Measurements from ENCODE around the gene SOCS6. TPM values are rescaled to one million over a fixed set of nuclear protein-coding genes. Genes with fewer than 3 reads are reported as not detected.

Gene SOCS6
- total and polyA plus RNA-seq, 4 donors, result 5.9 to 21.4 (median 12.5) TPM

DNA sequence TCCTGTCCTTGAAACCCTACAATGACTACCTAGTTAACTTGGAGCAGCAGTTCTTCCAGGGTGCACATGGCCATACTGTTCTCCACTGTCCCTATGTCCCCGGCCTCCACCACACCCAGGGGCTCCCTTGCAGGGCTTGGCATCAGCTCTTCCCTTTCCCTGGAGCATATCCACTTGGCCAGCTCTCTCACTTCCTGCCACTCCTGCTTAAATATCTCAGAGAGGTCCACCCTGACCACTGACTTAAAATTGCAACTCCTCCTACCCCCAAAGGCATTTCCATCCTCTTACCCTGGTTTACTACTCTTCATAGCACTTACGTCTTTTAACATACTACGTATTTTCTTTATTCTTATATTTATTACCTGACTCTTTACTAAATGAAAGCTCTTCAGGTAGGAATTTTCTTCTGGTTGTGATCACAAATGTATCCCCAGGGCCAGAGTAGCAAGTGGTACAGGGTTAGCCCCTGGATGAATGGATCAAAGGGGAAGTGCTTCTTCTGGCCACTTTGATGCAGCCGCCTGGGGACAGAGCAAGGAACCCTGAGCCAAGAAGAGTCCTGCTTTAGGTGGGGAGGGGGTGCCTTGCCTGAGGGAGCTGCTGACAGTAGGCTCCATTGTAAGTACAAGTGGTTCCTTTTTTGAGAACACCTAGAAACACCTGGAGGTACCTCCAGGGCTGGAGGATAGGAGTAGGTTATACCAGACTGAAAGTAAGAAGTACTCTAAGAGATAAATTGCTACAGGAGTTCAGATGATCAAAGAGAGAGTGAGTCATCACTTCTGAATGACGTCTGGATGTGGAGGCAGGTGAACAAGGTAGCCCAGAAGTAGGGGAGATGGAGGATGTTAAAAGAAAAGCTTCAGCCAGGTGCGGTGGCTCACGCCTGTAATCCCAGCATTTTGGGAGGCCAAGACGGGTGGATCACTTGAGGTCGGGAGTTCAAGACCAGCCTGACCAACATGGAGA lies 82.2 kb downstream of the SOCS6 start:
- Histone ChIP-seq H3K36me3 (ENCODE audit: control insufficient read depth in 4 of 4, insufficient read depth in 4 of 4, low read length in 4 of 4) (no peaks in the 10 kb centered on the region), H3K9me3 (ENCODE audit: control insufficient read depth in 4 of 4, insufficient read depth in 3 of 4, low read length in 3 of 4) (no peaks in the 10 kb centered on the region), H3K4me1 (ENCODE audit: control insufficient read depth in 5 of 5, insufficient read depth in 5 of 5, low read length in 5 of 5) (no peaks in the 10 kb centered on the region), H3K27ac (ENCODE audit: low read depth in 1 of 2, low read length in 1 of 2) (no peak overlapping the region), H3K27me3 (ENCODE audit: control insufficient read depth in 3 of 3, insufficient read depth in 3 of 3, low read length in 2 of 3) (no peaks in the 10 kb centered on the region), H3K4me3 (no peak overlapping the region), H3K9ac (ENCODE audit: insufficient read depth in 1 of 2, low read length in 2 of 2) (no peak overlapping the region)
- WGBS, 2 donors, result 86 to 91% methylated on average over 9 of the region's 9 CpGs
- TF ChIP-seq, protein P1, sequence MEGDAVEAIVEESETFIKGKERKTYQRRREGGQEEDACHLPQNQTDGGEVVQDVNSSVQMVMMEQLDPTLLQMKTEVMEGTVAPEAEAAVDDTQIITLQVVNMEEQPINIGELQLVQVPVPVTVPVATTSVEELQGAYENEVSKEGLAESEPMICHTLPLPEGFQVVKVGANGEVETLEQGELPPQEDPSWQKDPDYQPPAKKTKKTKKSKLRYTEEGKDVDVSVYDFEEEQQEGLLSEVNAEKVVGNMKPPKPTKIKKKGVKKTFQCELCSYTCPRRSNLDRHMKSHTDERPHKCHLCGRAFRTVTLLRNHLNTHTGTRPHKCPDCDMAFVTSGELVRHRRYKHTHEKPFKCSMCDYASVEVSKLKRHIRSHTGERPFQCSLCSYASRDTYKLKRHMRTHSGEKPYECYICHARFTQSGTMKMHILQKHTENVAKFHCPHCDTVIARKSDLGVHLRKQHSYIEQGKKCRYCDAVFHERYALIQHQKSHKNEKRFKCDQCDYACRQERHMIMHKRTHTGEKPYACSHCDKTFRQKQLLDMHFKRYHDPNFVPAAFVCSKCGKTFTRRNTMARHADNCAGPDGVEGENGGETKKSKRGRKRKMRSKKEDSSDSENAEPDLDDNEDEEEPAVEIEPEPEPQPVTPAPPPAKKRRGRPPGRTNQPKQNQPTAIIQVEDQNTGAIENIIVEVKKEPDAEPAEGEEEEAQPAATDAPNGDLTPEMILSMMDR (IDR thresholded peaks at IDR 0.05; ENCODE audit: control extremely low read depth, extremely low read depth), result no peak
- DNase-seq (no peak), ATAC-seq (ENCODE audit: insufficient read depth, low FRiP score) (no peak)

DNA sequence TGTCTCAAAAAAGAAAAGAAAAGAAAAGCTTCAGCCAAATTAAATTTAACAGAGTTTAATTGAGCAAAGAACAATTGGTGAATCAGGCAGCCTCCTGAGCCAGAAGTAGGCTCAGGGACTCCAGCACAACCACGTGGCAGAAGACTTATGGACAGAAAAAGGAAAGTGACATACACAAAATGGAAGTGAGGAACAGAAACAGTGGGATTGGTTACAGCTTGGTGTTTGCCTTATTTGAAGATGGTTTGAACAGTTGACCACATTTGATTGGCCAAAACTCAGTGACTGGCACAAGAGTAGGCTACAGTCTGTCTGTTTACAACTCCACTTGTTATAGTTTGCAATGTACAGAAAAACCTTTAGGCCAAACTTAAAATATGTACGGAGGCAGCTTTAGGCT lies 83.1 kb downstream of the SOCS6 start:
- DNase-seq, result no peak
- TF ChIP-seq, protein P1 (IDR thresholded peaks at IDR 0.05; ENCODE audit: control extremely low read depth, extremely low read depth), result no peak
- no peak for ATAC-seq (ENCODE audit: insufficient read depth, low FRiP score)
- H3K4me1 ChIP-seq (ENCODE audit: control insufficient read depth in 5 of 5, insufficient read depth in 5 of 5, low read length in 5 of 5), result no peaks in the 10 kb centered on the region
- no peak overlapping the region for H3K4me3 ChIP-seq
- H3K9me3 ChIP-seq (ENCODE audit: control insufficient read depth in 4 of 4, insufficient read depth in 3 of 4, low read length in 3 of 4), result no peaks in the 10 kb centered on the region
- no peak overlapping the region for H3K9ac ChIP-seq (ENCODE audit: insufficient read depth in 1 of 2, low read length in 2 of 2)
- 73 to 93% methylated on average over 2 of the region's 2 CpGs for WGBS, 2 donors
- no peaks in the 10 kb centered on the region for H3K27me3 ChIP-seq (ENCODE audit: control insufficient read depth in 3 of 3, insufficient read depth in 3 of 3, low read length in 2 of 3)
- no peak overlapping the region for H3K27ac ChIP-seq (ENCODE audit: low read depth in 1 of 2, low read length in 1 of 2)
- H3K36me3 ChIP-seq (ENCODE audit: control insufficient read depth in 4 of 4, insufficient read depth in 4 of 4, low read length in 4 of 4), result no peaks in the 10 kb centered on the region

DNA sequence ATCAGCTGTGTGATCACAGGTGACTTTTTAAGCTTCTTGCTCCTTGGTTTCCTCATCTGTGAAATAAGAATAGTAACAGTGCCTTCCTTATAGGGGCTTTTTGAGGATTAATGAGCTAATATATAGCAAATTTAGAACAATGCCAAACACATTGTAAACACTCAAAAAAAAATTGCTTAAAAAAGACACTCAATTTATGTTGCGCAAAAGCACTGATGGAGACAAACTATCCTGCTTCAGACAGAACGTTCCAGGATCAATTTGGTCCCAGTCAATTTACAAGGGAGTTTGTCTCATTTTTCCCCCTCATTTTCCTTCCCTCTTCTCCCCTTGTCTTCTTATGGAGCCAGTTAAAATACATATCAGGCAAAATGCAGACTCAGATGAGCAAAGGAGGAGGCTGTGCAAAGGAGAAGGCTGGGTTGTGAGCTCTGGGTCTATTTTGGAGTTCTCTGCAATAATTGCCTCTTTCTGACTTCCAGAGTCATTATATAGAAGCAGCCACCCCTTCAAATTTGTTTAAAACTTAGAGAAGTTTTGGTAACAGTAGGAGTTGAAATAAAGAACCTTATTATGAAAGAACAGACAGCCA lies 83.7 kb downstream of the SOCS6 start:
- no peak for DNase-seq
- H3K9ac ChIP-seq (ENCODE audit: insufficient read depth in 1 of 2, low read length in 2 of 2), result no peak overlapping the region
- H3K27ac ChIP-seq (ENCODE audit: low read depth in 1 of 2, low read length in 1 of 2), result no peak overlapping the region
- 81 to 88% methylated on average over 2 of the region's 2 CpGs for WGBS, 2 donors
- no peak for ATAC-seq (ENCODE audit: insufficient read depth, low FRiP score)
- TF ChIP-seq, protein P1 (IDR thresholded peaks at IDR 0.05; ENCODE audit: control extremely low read depth, extremely low read depth), result no peak
- H3K4me3 ChIP-seq, result no peak overlapping the region
- no peaks in the 10 kb centered on the region for H3K9me3 ChIP-seq (ENCODE audit: control insufficient read depth in 4 of 4, insufficient read depth in 3 of 4, low read length in 3 of 4)
- H3K27me3 ChIP-seq (ENCODE audit: control insufficient read depth in 3 of 3, insufficient read depth in 3 of 3, low read length in 2 of 3), result no peaks in the 10 kb centered on the region
- no peaks in the 10 kb centered on the region for H3K36me3 ChIP-seq (ENCODE audit: control insufficient read depth in 4 of 4, insufficient read depth in 4 of 4, low read length in 4 of 4)
- H3K4me1 ChIP-seq (ENCODE audit: control insufficient read depth in 5 of 5, insufficient read depth in 5 of 5, low read length in 5 of 5), result peaks cover 0 to 2% (median 0%) of the 10 kb centered on the region in 5 donors
